Loucy (cell line): Measurements from ENCODE around the gene AIG1.

ENCODE experiments used
- EZH2phosphoT487 ChIP-seq: fragments of 200-600 bp; IDR thresholded peaks from 2 replicates; pipeline ENCODE4 v1.6.1; 2018; ENCODE audit warnings: antibody characterized with exemption, mild to moderate bottlenecking, moderate library complexity, borderline replicate concordance
- TF ChIP-seq, protein P1 (sequence below): fragments of 200-600 bp; sonication (generic); conservative IDR thresholded peaks from 2 replicates; pipeline ENCODE4 v1.5.1; 2014; ENCODE audit warnings: mild to moderate bottlenecking, antibody characterized with exemption, low read length

DNA sequence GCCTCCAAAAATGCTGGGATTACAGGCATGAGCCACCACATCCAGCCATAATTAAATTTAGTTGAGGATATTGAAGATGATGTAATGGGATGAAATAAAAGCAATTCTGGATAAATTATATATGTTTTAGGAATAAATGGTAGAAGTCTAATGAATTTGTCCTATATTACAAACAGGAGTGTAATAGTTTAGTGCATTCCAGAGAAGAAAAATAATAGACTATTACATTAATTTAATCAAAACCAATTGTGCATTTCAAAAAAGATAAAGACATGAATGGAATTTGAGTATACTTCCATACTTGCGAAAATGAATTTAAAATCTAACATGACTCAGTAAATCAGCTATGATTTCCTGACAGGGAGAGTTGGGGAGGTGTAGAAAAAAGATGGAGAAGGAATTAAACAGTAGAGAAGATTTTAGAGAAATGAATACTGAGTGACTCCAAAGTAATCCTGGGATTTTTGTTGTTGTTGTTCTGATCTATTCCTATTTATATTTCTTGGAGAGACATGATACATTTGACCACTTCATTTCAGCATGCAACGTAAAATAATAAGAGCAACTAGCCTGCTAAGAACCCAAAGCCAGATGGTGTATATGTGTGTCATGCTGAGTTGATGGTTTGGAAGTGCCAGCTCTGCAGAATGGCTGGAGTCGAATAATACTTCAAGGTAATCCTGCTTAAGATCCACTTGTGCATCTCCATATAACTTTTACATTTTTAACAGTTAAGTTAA lies 67.4 kb downstream of the AIG1 start:
- TF ChIP-seq, protein P1, sequence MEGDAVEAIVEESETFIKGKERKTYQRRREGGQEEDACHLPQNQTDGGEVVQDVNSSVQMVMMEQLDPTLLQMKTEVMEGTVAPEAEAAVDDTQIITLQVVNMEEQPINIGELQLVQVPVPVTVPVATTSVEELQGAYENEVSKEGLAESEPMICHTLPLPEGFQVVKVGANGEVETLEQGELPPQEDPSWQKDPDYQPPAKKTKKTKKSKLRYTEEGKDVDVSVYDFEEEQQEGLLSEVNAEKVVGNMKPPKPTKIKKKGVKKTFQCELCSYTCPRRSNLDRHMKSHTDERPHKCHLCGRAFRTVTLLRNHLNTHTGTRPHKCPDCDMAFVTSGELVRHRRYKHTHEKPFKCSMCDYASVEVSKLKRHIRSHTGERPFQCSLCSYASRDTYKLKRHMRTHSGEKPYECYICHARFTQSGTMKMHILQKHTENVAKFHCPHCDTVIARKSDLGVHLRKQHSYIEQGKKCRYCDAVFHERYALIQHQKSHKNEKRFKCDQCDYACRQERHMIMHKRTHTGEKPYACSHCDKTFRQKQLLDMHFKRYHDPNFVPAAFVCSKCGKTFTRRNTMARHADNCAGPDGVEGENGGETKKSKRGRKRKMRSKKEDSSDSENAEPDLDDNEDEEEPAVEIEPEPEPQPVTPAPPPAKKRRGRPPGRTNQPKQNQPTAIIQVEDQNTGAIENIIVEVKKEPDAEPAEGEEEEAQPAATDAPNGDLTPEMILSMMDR: no peak
- no peak for TF ChIP-seq EZH2phosphoT487
